OCI-LY3 (cell line): Measurements from ENCODE around the gene FAM228A.

Experiments
- H2AFZ ChIP-seq: fragments of 200-600, 300-600 bp; shearing (Covaris generic); 2 replicates; pipeline ENCODE4 v1.6.0; 2014; ENCODE audit warnings: antibody characterized with exemption, low read depth, low read length
- H3K27ac ChIP-seq: fragments of 200-600, 300-600 bp; sonication (generic); 2 replicates; pipeline ENCODE4 v1.5.1; 2014; ENCODE audit warnings: mild to moderate bottlenecking, low read length, moderate library complexity, mixed read lengths
- H3K27me3 ChIP-seq: fragments of 200-600, 300-600 bp; sonication (generic); 2 replicates; pipeline ENCODE4 v1.6.1; 2014; ENCODE audit warnings: low read depth, low read length, mixed read lengths
- H3K36me3 ChIP-seq: fragments of 200-600, 300-600 bp; sonication (generic); replicated peaks from 2 replicates; pipeline ENCODE3; 2014; ENCODE audit warnings: low read depth, low read length, mixed read lengths
- H3K4me1 ChIP-seq: fragments of 300-600, 200-600 bp; sonication (generic); 2 replicates; pipeline ENCODE4 v1.6.1; 2014; ENCODE audit warnings: low read length, mixed read lengths
- H3K4me2 ChIP-seq: fragments of 200-600, 300-600 bp; sonication (generic); 2 replicates; pipeline ENCODE4 v1.6.1; 2014; ENCODE audit warnings: low read length, mixed read lengths
- H3K4me3 ChIP-seq: fragments of 300-600, 200-600 bp; sonication (generic); 2 replicates; pipeline ENCODE4 v1.5.1; 2014; ENCODE audit warnings: antibody characterized with exemption, mild to moderate bottlenecking, low read length, moderate library complexity
- H3K79me2 ChIP-seq: fragments of 300-600, 200-600 bp; shearing (Covaris generic); 2 replicates; pipeline ENCODE4 v1.6.1; 2014; ENCODE audit warnings: mild to moderate bottlenecking, low read length, mixed read lengths
- H3K9ac ChIP-seq: fragments of 300-600, 200-600 bp; shearing (Covaris generic); 2 replicates; pipeline ENCODE4 v1.6.0; 2014; ENCODE audit warnings: mild to moderate bottlenecking, low read length, moderate library complexity
- H3K9me3 ChIP-seq: fragments of 200-600, 300-600 bp; shearing (Covaris generic); 2 replicates; pipeline ENCODE4 v1.6.1; 2014; ENCODE audit warnings: low read length, mixed read lengths; ENCODE audit not compliant: insufficient read depth
- H4K20me1 ChIP-seq: fragments of 200-600, 300-600 bp; sonication (generic); 2 replicates; pipeline ENCODE4 v1.6.1; 2016; ENCODE audit warnings: low read length, mixed read lengths; ENCODE audit not compliant: insufficient read depth
- CTCF ChIP-seq: fragments of 200-600, 300-600 bp; sonication (generic); IDR thresholded peaks from 2 replicates; pipeline ENCODE4 v1.5.1; 2014; ENCODE audit warnings: antibody characterized with exemption, low read length, low read depth
- EZH2phosphoT487 ChIP-seq: fragments of 200-600 bp; shearing (Covaris generic); IDR thresholded peaks from 2 replicates; pipeline ENCODE4 v1.6.1; 2018; ENCODE audit warnings: antibody characterized with exemption, mixed run types, low read depth

Gene FAM228A

DNA sequence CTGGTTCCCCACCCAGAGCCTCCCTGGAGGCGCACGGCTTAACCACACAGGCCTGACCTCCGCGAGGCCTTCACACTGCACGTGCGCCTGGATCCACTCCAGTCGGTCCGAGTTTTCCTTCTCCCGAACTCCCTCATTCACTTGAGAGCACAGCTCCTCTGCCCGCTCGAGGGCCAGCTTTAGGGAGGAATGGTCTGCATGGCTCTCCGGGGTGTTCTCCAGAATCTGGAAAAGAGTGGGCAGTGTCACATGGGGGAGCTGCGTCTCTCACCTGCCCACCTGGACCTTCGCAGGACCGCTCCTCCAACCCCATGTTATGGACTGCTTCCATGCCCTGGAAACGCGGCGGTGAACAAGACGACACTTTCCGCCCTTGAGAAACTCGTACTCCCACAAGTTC, 35.9 kb downstream of the FAM228A start:
- Histone ChIP-seq H3K27me3 (no peaks in the 10 kb centered on the region), H3K36me3 (peaks cover 11% of the 10 kb centered on the region), H2AFZ (no peak overlapping the region), H3K79me2 (no peaks in the 10 kb centered on the region), H3K4me3 (no peak overlapping the region), H3K9ac (no peak overlapping the region), H3K9me3 (no peaks in the 10 kb centered on the region), H4K20me1 (no peaks in the 10 kb centered on the region), H3K27ac (no peak overlapping the region), H3K4me2 (no peak overlapping the region), H3K4me1 (peaks cover 10% of the 10 kb centered on the region)
- TF ChIP-seq CTCF (no peak), EZH2phosphoT487 (no peak)

DNA sequence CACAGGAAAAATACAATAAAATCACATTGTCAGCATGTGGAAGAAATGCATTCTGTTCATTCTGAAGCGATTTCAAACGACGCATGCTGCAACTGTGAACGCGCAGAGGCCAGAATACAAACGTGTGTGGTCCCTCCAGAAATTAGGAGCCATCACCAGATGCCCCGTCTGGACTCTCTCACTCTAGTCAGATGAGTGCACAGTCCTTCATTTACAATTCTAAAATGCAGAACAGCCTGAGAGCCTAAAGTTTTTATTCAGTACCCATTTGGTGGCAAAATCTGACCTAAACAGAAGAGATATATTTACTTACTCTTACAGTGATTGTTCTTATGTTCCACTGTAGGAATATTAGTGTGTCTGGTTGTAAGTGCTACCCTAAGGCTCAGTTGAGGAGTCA, 36.6 kb downstream of the FAM228A start:
- no peak overlapping the region for H3K27ac ChIP-seq
- peaks cover 10% of the 10 kb centered on the region for H3K4me1 ChIP-seq
- peaks cover 15% of the 10 kb centered on the region for H3K36me3 ChIP-seq
- no peaks in the 10 kb centered on the region for H3K79me2 ChIP-seq
- no peak overlapping the region for H2AFZ ChIP-seq
- H3K4me2 ChIP-seq = no peak overlapping the region
- no peaks in the 10 kb centered on the region for H4K20me1 ChIP-seq
- no peaks in the 10 kb centered on the region for H3K27me3 ChIP-seq
- TF ChIP-seq EZH2phosphoT487 (no peak), CTCF (no peak)
- no peaks in the 10 kb centered on the region for H3K9me3 ChIP-seq
- no peak overlapping the region for H3K4me3 ChIP-seq
- no peak overlapping the region for H3K9ac ChIP-seq

GRCh38 chr2:24214880-24215279, 40.0 kb downstream of the FAM228A start:
- TF ChIP-seq EZH2phosphoT487 (no peak), CTCF (no peak)

GRCh38 chr2:24220554-24221291, 45.9 kb downstream of the FAM228A start:
- TF ChIP-seq EZH2phosphoT487 = no peak
- no peak for TF ChIP-seq CTCF
- no peaks in the 10 kb centered on the region for H4K20me1 ChIP-seq
- H3K4me1 ChIP-seq = no peaks in the 10 kb centered on the region
- H3K27me3 ChIP-seq = no peaks in the 10 kb centered on the region
- H3K4me3 ChIP-seq = no peak overlapping the region
- no peaks in the 10 kb centered on the region for H3K9me3 ChIP-seq
- H3K4me2 ChIP-seq = no peak overlapping the region
- no peak overlapping the region for H2AFZ ChIP-seq
- H3K79me2 ChIP-seq = no peaks in the 10 kb centered on the region
- no peak overlapping the region for H3K9ac ChIP-seq
- H3K36me3 ChIP-seq = peaks cover 8% of the 10 kb centered on the region
- H3K27ac ChIP-seq = no peak overlapping the region

More at GRCh38 chr2:24214880-24215279, 40.0 kb downstream of the FAM228A start:
- Histone ChIP-seq H3K79me2 (no peaks in the 10 kb centered on the region), H2AFZ (no peak overlapping the region), H3K9ac (no peak overlapping the region), H3K4me3 (no peak overlapping the region), H3K4me1 (peaks cover 10% of the 10 kb centered on the region), H3K27ac (no peak overlapping the region), H3K36me3 (peaks cover 11% of the 10 kb centered on the region), H3K9me3 (no peaks in the 10 kb centered on the region), H4K20me1 (no peaks in the 10 kb centered on the region), H3K4me2 (0 out of 2 replicates have a peak overlapping the region, but pooled peaks have one; percentile 18), H3K27me3 (no peaks in the 10 kb centered on the region)
